GM21447 (cell line): ENCODE results near the gene STK24.
"Not testable (repeated sequence)": the region's sequence is repeated elsewhere in the genome, so short reads cannot be mapped to it uniquely, and the experiment has no call there.

Experiments
- ATAC-seq: cut with Tn5 transposase; IDR thresholded peaks from one replicate; pipeline ENCODE4 v1.9.1; 2021; ENCODE audit not compliant: unreplicated experiment

STK24 gene

GRCh38 chr13:98413796-98414195, 163.1 kb downstream of the STK24 start:
- ATAC-seq = no peak

- not testable (repeated sequence) for ATAC-seq
Observed at GRCh38 chr13:98413278-98413677, 163.6 kb downstream of the STK24 start.

GRCh38 chr13:98411617-98412265, 165.2 kb downstream of the STK24 start:
- ATAC-seq = no peak

- ATAC-seq = no peak
Observed at GRCh38 chr13:98411013-98411412, 165.9 kb downstream of the STK24 start.

GRCh38 chr13:98410612-98411011, 166.3 kb downstream of the STK24 start:
- no peak for ATAC-seq

- ATAC-seq = no peak
Observed at GRCh38 chr13:98409281-98409680, 167.6 kb downstream of the STK24 start.

GRCh38 chr13:98407575-98407974, 169.3 kb downstream of the STK24 start:
- ATAC-seq = no peak

- no peak for ATAC-seq
Observed at GRCh38 chr13:98406971-98407370, 169.9 kb downstream of the STK24 start.

GRCh38 chr13:98406427-98406826, 170.5 kb downstream of the STK24 start:
- ATAC-seq = no peak

GRCh38 chr13:98405690-98406344, 171.1 kb downstream of the STK24 start:
- ATAC-seq = no peak

- ATAC-seq = no peak
Observed at GRCh38 chr13:98405107-98405571, 171.8 kb downstream of the STK24 start.

GRCh38 chr13:98403076-98403475, 173.8 kb downstream of the STK24 start:
- no peak for ATAC-seq

- no peak for ATAC-seq
Observed at GRCh38 chr13:98401934-98402333, 175.0 kb downstream of the STK24 start.

- no peak for ATAC-seq
Observed at GRCh38 chr13:98399756-98400155, 177.2 kb downstream of the STK24 start.

- no peak for ATAC-seq
Observed at GRCh38 chr13:98398581-98398980, 178.3 kb downstream of the STK24 start.

GRCh38 chr13:98397861-98398260, 179.0 kb downstream of the STK24 start:
- ATAC-seq = no peak

- ATAC-seq = no peak
Observed at GRCh38 chr13:98397221-98397620, 179.7 kb downstream of the STK24 start.

GRCh38 chr13:98396071-98396710, 180.7 kb downstream of the STK24 start:
- no peak for ATAC-seq
